SK-N-SH (cell line): ENCODE data around the gene SLC1A7. TPM values are rescaled to one million over a fixed set of nuclear protein-coding genes. Genes with fewer than 3 reads are reported as not detected.

Source experiments
- CTCF ChIA-PET: fragments of 300-600, 350-600 bp; formaldehyde crosslinking; extraction: SDS; loops from one replicate; lab custom pipeline; 2021; lab: Yijun Ruan, JAX
- POLR2A ChIA-PET: fragments of 350-600 bp; sonication (Branson Sonifier 250); formaldehyde crosslinking; extraction: SDS; loops from one replicate; lab custom pipeline; 2020; ENCODE audit warnings: antibody characterized with exemption, inconsistent platforms; lab: Yijun Ruan, JAX
- DNase-seq: peaks from one replicate; pipeline ENCODE4 v3.0.0; 2012
- H2AFZ ChIP-seq: fragments of 200-600 bp; sonication (generic); 2 replicates; pipeline ENCODE4 v1.8.1; 2016; ENCODE audit warnings: antibody characterized with exemption, mild to moderate bottlenecking, low read depth
- H3F3A ChIP-seq: fragments of 200-600 bp; sonication (generic); replicated peaks from 2 replicates; pipeline ENCODE3; 2016; ENCODE audit warnings: antibody characterized with exemption, mild to moderate bottlenecking; ENCODE audit not compliant: insufficient read depth
- H3K27ac ChIP-seq, 2 experiments: fragments of 200-500 bp in 1 of 2; fragments of 200-600 bp in 1 of 2; sonication (Bioruptor generic) in 1 of 2; sonication (generic), shearing (Covaris generic) in 1 of 2; 2 replicates each; pipeline versions ENCODE4 v1.5.1 to v1.6.1; 2014 to 2016; ENCODE audit warnings: low read depth in 2 of 2, inconsistent platforms in 1 of 2, low read length in 1 of 2, mild to moderate bottlenecking in 1 of 2, mixed read lengths in 1 of 2
- H3K27me3 ChIP-seq: fragments of 200-600 bp; sonication (generic), shearing (Covaris generic); 2 replicates; pipeline ENCODE4 v1.6.1; 2016; ENCODE audit warnings: mixed run types; ENCODE audit not compliant: insufficient read depth
- H3K36me3 ChIP-seq, 2 experiments: fragments of 200-500 bp in 1 of 2; fragments of 200-600 bp in 1 of 2; sonication (Bioruptor generic) in 1 of 2; sonication (generic) in 1 of 2; replicated peaks in 1 of 2; 2 replicates each; pipeline versions ENCODE3 to v1.5.1; 2014 to 2016; ENCODE audit warnings: low read length in 1 of 2, mild to moderate bottlenecking in 1 of 2; ENCODE audit not compliant: insufficient read depth in 2 of 2, control insufficient read depth in 1 of 2
- H3K4me1 ChIP-seq, 2 experiments: fragments of 200-500 bp in 1 of 2; fragments of 200-600 bp in 1 of 2; sonication (Bioruptor generic) in 1 of 2; sonication (generic), shearing (Covaris generic) in 1 of 2; 2 replicates each; pipeline versions ENCODE4 v1.5.1 to v1.6.1; 2014 to 2016; ENCODE audit warnings: low read depth in 1 of 2, low read length in 1 of 2, mixed run types in 1 of 2; ENCODE audit not compliant: insufficient read depth in 2 of 2, control insufficient read depth in 1 of 2
- H3K4me2 ChIP-seq: fragments of 200-600 bp; sonication (generic), shearing (Covaris generic); 2 replicates; pipeline ENCODE4 v1.6.1; 2017; ENCODE audit warnings: mixed run types
- H3K4me3 ChIP-seq, 2 experiments: fragments of 200-500 bp in 1 of 2; fragments of 200-600 bp in 1 of 2; sonication (Bioruptor generic) in 1 of 2; sonication (generic), shearing (Covaris generic) in 1 of 2; 2 replicates each; pipeline versions ENCODE4 v1.5.1 to v1.8.1; 2014 to 2016; ENCODE audit warnings: low read depth in 2 of 2, inconsistent platforms in 1 of 2, low read length in 1 of 2, mild to moderate bottlenecking in 1 of 2, mixed read lengths in 1 of 2, moderate library complexity in 1 of 2
- H3K79me2 ChIP-seq: fragments of 200-600 bp; sonication (generic); 2 replicates; pipeline ENCODE4 v1.8.1; 2017; ENCODE audit warnings: mild to moderate bottlenecking; ENCODE audit not compliant: insufficient read depth
- H3K9ac ChIP-seq: fragments of 200-600 bp; sonication (generic); 2 replicates; pipeline ENCODE4 v1.6.1; 2017; ENCODE audit warnings: mixed run types
- H3K9me2 ChIP-seq: fragments of 200-600 bp; sonication (generic); 2 replicates; pipeline ENCODE4 v1.6.1; 2017; ENCODE audit warnings: mixed run types
- H3K9me3 ChIP-seq: fragments of 200-600 bp; sonication (generic); 2 replicates; pipeline ENCODE4 v1.6.1; 2017; ENCODE audit warnings: mixed run types, mild to moderate bottlenecking, moderate library complexity
- H4K20me1 ChIP-seq: fragments of 200-600 bp; sonication (generic); 2 replicates; pipeline ENCODE4 v1.6.1; 2017; ENCODE audit warnings: mild to moderate bottlenecking, mixed run types; ENCODE audit not compliant: insufficient read depth
- CHD2 ChIP-seq: fragments of 150-350 bp; IDR thresholded peaks from 2 replicates; pipeline ENCODE4 v1.6.1; 2018; ENCODE audit warnings: low read length; ENCODE audit not compliant: partially characterized antibody
- ELF1 ChIP-seq: IDR thresholded peaks from 2 replicates; pipeline ENCODE4 v1.4.0; 2012
- EP300 ChIP-seq, 2 experiments: IDR thresholded peaks; 2 replicates each; pipeline versions ENCODE4 v1.4.0 to v1.6.1; 2012; ENCODE audit warnings: borderline replicate concordance in 1 of 2, low read depth in 1 of 2, low read length in 1 of 2
- FOSL2 ChIP-seq: IDR thresholded peaks from 2 replicates; pipeline ENCODE4 v1.4.0; 2012; ENCODE audit warnings: low read depth, mild to moderate bottlenecking, moderate library complexity, borderline replicate concordance
- GABPA ChIP-seq: IDR thresholded peaks from 2 replicates; pipeline ENCODE4 v1.4.0; 2012; ENCODE audit warnings: low read depth, mild to moderate bottlenecking
- JUND ChIP-seq: IDR thresholded peaks from 2 replicates; pipeline ENCODE4 v1.4.0; 2012
- MAX ChIP-seq: IDR thresholded peaks from 2 replicates; pipeline ENCODE4 v1.4.0; 2012; ENCODE audit warnings: low read depth
- NRF1 ChIP-seq: IDR thresholded peaks from 2 replicates; pipeline ENCODE4 v1.6.1; 2012; ENCODE audit warnings: low read depth, mild to moderate bottlenecking, low read length
- POLR2AphosphoS5 ChIP-seq: IDR thresholded peaks from 2 replicates; pipeline ENCODE4 v1.6.1; 2012; ENCODE audit warnings: low read depth, low read length
- RFX5 ChIP-seq: IDR thresholded peaks from 2 replicates; pipeline ENCODE4 v1.6.1; 2012; ENCODE audit warnings: mild to moderate bottlenecking, improper control_type of control experiment, low read length
- RXRA ChIP-seq: IDR thresholded peaks from 2 replicates; pipeline ENCODE4 v1.4.0; 2012; ENCODE audit warnings: low read depth, mild to moderate bottlenecking, borderline replicate concordance
- TAF1 ChIP-seq: IDR thresholded peaks from 2 replicates; pipeline ENCODE4 v1.6.1; 2012; ENCODE audit warnings: low read depth, mild to moderate bottlenecking, low read length, moderate library complexity, borderline replicate concordance
- TEAD4 ChIP-seq: IDR thresholded peaks from 2 replicates; pipeline ENCODE4 v1.4.0; 2012; ENCODE audit warnings: mild to moderate bottlenecking, borderline replicate concordance; ENCODE audit not compliant: insufficient read depth
- USF1 ChIP-seq: IDR thresholded peaks from 2 replicates; pipeline ENCODE4 v1.4.0; 2012; ENCODE audit warnings: low read depth, borderline replicate concordance
- YY1 ChIP-seq: IDR thresholded peaks from 2 replicates; pipeline ENCODE4 v1.4.0; 2012; ENCODE audit warnings: low read depth, mild to moderate bottlenecking
- ZBTB33 ChIP-seq: IDR thresholded peaks from 2 replicates; pipeline ENCODE4 v1.4.0; 2012; ENCODE audit warnings: low read depth, borderline replicate concordance
- WGBS: methylation state at CpG from one replicate; pipeline ENCODE4 v1.1.6; 2017; ENCODE audit warnings: low lambda C conversion rate; 5-methylcytosine and 5-hydroxymethylcytosine counted together
- polyA plus RNA-seq, 3 experiments: library from polyadenylated mRNA; depleted of rRNA; stranded (reverse); fragments of >200 nt; gene quantifications; 2 replicates each; pipeline ENCODE4 v1.2.3, GENCODE V29; 2012

SLC1A7 gene
- polyA plus RNA-seq, 1 of the 3 experiments (the other 2 are of a cell fraction) = not detected

- H3K9me3 ChIP-seq = no peaks in the 10 kb centered on the region
- no peaks in the 10 kb centered on the region for H3K9me2 ChIP-seq
- no peak overlapping the region for H3K27ac ChIP-seq
- H3K36me3 ChIP-seq = no peaks in the 10 kb centered on the region
- H3K4me1 ChIP-seq = no peaks in the 10 kb centered on the region; a peak in 1 of 4 replicates
- no peak overlapping the region for H3K9ac ChIP-seq
- H3K79me2 ChIP-seq = no peaks in the 10 kb centered on the region
- no peak overlapping the region for H3K4me3 ChIP-seq
- WGBS = 73% methylated on average over 3 of the region's 4 CpGs
- no peak overlapping the region for H3K4me2 ChIP-seq
- CTCF ChIA-PET = interaction anchor here (1.0 kb wide), 1 partner anchor 60 kb away, joined by 3 read pairs; no protein-coding TSS in a partner anchor
- H2AFZ ChIP-seq = no peak overlapping the region
- POLR2A ChIA-PET = no interaction called here
- no peaks in the 10 kb centered on the region for H4K20me1 ChIP-seq
- TF ChIP-seq JUND (no peak), ELF1 (no peak), POLR2AphosphoS5 (no peak), RFX5 (no peak), YY1 (no peak), FOSL2 (no peak), GABPA (no peak), ZBTB33 (no peak), EP300 (IDR thresholded peaks at IDR 0.05; ENCODE audit: borderline replicate concordance in 1 of 2, low read depth in 1 of 2, low read length in 1 of 2) (no peak), MAX (no peak), NRF1 (no peak), CHD2 (no peak), USF1 (no peak)
- no peaks in the 10 kb centered on the region for H3K27me3 ChIP-seq
- no peak for DNase-seq
- H3F3A ChIP-seq = no peaks in the 10 kb centered on the region
Observed at GRCh38 chr1:53128401-53128800, 14.0 kb downstream of the SLC1A7 start.

GRCh38 chr1:53127546-53127945, 14.9 kb downstream of the SLC1A7 start:
- TF ChIP-seq YY1 (no peak), RFX5 (no peak), TEAD4 (no peak), TAF1 (no peak), RXRA (no peak)
- TF ChIP-seq, all 33 proteins: peak for 0
- no peak overlapping the region for H3K4me2 ChIP-seq
- H3K9me3 ChIP-seq = no peaks in the 10 kb centered on the region
- H4K20me1 ChIP-seq = no peaks in the 10 kb centered on the region
- no peak overlapping the region for H3K9ac ChIP-seq
- WGBS = 100% methylated on average over 1 of the region's 5 CpGs
- peaks cover 2 to 5% of the 10 kb centered on the region in 2 experiments; a peak in 2 of 4 replicates for H3K4me1 ChIP-seq
- CTCF ChIA-PET = interaction anchor here (0.6 to 1.3 kb wide), 3 partner anchors 10 to 59 kb away, joined by 3 read pairs; no protein-coding TSS in a partner anchor
- H3K4me3 ChIP-seq = no peak overlapping the region
- no peaks in the 10 kb centered on the region for H3K36me3 ChIP-seq
- POLR2A ChIA-PET = no interaction called here
- no peak overlapping the region for H2AFZ ChIP-seq
- H3K79me2 ChIP-seq = no peaks in the 10 kb centered on the region
- no peak for DNase-seq
- H3F3A ChIP-seq = no peaks in the 10 kb centered on the region
- H3K27ac ChIP-seq = no peak overlapping the region
- H3K27me3 ChIP-seq = no peaks in the 10 kb centered on the region
- no peaks in the 10 kb centered on the region for H3K9me2 ChIP-seq
